GM15510 (cell line): ENCODE results near the gene ZIC4.

Source experiments
- POLR2A ChIP-seq: IDR thresholded peaks from 3 replicates; pipeline ENCODE4 v1.6.1; 2011; ENCODE audit warnings: borderline replicate concordance; ENCODE audit not compliant: insufficient read length; ENCODE audit errors: extremely low read depth

ZIC4 gene

GRCh38 chr3:147377412-147378367 lies 28.7 kb downstream of the ZIC4 start:
- no peak for TF ChIP-seq POLR2A

DNA sequence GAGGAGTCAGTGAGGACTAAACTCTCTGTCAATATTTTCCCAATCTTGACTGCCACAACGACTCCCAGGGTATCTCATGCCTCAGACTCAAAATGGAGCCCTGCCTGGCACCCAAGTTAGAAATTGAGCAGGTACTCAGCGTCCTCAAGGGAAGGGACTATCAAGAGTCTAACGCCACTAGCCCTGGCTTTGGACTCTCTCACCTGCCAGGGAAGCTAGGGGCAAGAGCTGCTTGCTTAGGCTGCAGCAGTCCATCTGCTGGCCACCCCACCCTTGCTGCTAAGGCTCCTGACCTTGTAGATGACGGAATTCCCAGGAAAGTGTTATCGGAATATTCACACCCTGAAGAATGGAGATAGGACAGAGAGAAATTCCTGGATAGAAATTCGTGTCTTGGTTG lies 33.0 kb downstream of the ZIC4 start:
- no peak for TF ChIP-seq POLR2A

- TF ChIP-seq POLR2A = no peak
Observed at GRCh38 chr3:147372525-147373027, 33.8 kb downstream of the ZIC4 start.

GRCh38 chr3:147371771-147372340 lies 34.5 kb downstream of the ZIC4 start:
- TF ChIP-seq POLR2A = no peak

- TF ChIP-seq POLR2A = no peak
Observed at GRCh38 chr3:147371140-147371539, 35.2 kb downstream of the ZIC4 start.

GRCh38 chr3:147370349-147370748 lies 36.0 kb downstream of the ZIC4 start:
- no peak for TF ChIP-seq POLR2A

GRCh38 chr3:147369661-147370123 lies 36.7 kb downstream of the ZIC4 start:
- no peak for TF ChIP-seq POLR2A

DNA sequence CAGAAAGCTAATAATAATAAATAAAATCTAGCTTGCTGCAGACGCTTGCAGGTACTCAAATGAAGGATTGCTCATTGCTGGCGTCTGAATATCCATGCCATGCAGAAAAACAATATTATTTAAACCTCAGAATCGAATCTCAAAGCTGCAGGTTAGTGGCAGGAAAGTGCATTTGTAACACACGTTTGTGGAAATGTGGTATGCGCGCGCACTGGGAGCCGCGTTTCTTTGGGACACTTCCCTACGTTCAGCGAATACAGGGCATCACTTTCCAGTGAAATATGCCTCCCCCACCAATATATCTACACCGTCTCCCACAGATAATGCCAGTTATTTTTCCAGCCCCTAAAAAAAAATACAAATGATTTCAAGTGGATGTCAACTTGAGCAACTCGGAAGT lies 37.1 kb downstream of the ZIC4 start:
- no peak for TF ChIP-seq POLR2A

- no peak for TF ChIP-seq POLR2A
Observed at GRCh38 chr3:147368561-147369221, 37.7 kb downstream of the ZIC4 start.

DNA sequence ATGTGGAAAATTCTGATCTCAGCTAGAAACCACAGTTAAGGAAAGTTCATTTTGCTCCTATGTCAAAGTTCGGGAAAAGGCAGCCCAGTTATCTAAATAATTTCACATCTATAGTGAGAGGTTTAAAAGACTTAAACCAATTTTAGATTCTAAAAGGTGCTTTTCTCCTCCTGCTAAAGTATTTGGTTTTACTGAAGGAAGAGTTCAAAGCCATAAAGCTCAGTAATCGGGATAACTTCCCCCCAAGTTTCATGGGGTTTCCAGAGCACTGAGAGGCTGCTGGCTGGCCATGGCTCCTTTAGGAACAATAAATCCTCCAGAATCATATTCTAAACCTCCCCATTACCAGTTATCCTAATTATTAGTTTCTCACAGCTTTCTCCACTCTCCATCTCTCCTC lies 38.2 kb downstream of the ZIC4 start:
- no peak for TF ChIP-seq POLR2A

DNA sequence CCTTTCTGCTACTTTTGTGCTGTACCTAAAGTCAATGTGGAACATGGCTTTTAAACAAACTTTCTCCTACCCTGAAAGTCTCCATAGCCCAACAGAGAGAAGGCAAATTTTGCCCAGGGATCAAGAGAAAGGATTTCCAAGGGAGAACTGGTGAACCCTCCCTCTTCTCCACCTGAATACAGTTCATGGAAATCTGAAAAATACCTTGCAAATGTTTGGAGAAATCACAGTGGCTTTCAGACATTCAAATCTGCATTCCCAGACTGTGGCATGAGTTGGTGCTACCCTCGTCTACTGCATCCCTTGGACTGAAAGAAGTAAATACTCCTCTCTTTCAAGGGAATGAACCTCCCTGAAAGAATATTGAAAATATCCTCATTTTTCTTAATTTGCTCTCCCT lies 38.7 kb downstream of the ZIC4 start:
- TF ChIP-seq POLR2A = no peak

- TF ChIP-seq POLR2A = no peak
Observed at GRCh38 chr3:147365196-147366115, 40.9 kb downstream of the ZIC4 start.

- TF ChIP-seq POLR2A = no peak
Observed at GRCh38 chr3:147364771-147365170, 41.6 kb downstream of the ZIC4 start.
